Stimulated activated CD4-positive, alpha-beta T cell treated with anti-CD3 and anti-CD28 coated beads, Interleukin-4, amount 100 ng/mL, for 1 hour (primary cell): ENCODE measurements around the gene SETBP1.
"Not testable (repeated sequence)": the region's sequence is repeated elsewhere in the genome, so short reads cannot be mapped to it uniquely, and the experiment has no call there.

Experiments
- DNase-seq: peaks from one replicate; pipeline ENCODE4 v3.0.0-alpha.2; 2020

The SETBP1 gene

DNA sequence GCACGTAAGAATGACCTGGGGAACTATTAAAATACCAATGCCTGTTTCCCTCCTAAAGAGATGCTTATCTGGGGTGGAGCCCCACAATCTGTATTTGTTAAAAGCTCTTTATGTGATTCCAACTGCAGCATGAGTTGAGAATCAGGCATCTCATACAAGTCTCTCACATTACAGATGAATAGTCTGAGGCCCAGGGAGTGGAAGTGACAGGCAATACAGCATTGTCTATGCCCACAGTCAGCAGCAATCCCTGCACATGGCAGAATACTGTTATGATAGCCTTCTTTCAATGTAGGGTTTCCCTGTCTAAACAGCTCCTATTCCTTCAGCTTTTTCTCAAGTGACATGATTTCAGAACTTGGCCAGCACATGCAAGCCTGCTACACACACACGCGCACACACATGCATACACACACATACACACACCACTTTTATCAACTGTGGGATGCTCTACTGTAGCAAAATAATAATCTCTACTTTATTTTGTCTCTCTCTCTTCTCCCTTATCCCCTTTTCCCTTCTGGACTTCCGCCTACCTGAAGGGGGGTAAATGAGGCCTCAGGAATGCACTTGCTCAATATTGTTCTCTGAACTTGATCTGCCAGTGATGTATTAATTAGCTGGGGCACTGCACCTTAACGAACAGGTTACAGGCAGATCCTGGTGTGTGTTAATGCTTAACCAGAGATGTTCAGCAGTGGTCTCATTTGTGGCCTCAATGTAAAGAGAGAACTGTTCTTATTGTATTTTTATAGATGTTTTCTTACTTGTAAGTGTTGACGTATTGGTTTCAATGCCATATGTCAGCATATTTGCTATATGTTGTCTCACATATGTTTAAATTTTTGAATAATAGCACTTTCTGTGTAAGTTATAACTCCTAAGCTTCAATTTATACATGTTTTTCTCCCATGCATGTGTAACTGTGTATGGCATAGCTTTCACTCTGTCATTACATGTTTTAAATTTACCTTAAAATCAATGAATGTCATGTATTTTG is 116.0 kb downstream of the SETBP1 start:
- no peak for DNase-seq

DNA sequence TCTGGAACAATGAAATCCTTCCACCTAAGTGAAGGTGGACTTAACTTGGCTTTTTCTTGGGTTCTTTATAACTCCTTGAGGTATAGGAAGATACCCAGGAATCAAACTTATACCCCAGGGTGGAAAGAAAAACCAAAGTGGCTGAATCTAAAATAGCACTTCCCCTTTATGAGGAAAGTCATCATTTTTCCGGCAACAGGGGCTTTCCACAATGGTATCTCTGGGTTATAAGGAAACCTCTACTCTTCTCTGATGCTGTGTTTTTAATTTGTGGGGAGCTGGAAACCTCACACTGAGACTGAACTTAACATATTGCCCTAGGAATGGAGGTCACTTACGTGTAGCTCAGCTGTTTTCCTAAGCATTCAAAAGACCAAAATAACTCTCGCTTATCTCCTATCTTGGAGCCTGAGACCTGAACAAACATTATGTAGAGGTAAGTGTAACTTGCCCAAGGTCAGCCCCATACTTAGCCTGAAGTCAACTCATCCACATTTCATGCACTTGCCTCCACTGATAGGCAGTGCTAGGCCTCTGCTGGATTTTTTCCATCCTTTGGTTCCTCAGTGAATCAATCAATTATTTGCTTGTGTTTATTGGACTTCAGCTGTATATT is 117.9 kb downstream of the SETBP1 start:
- DNase-seq: no peak

DNA sequence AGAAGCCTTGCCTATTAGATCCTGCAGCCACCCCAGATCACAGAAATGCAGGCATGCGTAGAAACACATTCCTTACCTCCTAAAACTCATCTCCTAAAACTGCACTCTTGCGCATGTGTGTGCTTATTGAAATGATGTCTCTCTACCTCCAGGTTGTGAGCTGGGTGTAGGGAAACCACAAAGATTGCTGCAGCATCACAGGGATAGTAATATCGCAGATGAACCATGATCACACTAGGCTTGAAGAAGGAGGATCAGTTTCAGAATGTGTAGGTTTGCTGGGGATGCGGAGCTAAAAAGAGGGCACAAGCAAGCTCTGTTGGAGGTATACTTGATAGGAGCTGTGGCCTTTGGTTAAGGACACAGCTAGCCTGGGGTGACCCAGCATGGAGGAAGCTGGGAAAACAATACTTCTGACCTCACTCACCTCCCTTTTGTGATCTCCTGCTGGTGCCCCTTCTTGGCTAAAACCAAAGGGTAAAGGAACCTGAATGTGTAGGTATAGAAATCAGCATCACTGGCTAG is 118.8 kb downstream of the SETBP1 start:
- no peak for DNase-seq

DNA sequence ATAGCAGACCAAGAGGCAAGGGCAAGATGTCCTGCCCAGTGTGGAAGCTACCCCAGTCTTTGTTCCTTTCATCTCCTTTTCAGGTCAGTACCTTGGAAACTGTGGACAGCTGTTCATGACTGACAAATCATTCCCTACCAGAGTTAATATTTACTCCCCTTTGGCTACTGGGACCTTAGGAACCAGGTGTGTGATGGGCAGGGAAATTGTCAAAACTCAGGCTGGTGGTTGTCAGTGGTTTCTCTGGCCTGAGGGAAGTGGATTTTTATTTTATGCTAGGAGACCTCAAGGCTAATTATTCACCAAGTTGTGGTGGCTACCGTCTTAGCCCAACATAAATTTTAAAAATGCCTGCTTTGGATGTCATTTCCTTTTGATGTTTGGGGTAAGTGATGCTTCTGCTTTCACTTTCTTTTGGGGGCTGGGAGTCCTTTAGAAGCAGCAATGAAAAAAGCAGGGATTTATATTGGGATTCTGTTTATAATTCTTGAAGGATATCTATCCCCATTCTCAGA is 119.3 kb downstream of the SETBP1 start:
- DNase-seq: no peak

GRCh38 chr18:44800766-44801165 is 120.1 kb downstream of the SETBP1 start:
- not testable (repeated sequence) for DNase-seq

GRCh38 chr18:44801781-44802180 is 121.1 kb downstream of the SETBP1 start:
- no peak for DNase-seq

- DNase-seq: no peak
Observed at GRCh38 chr18:44802508-44802907, 121.8 kb downstream of the SETBP1 start.

DNA sequence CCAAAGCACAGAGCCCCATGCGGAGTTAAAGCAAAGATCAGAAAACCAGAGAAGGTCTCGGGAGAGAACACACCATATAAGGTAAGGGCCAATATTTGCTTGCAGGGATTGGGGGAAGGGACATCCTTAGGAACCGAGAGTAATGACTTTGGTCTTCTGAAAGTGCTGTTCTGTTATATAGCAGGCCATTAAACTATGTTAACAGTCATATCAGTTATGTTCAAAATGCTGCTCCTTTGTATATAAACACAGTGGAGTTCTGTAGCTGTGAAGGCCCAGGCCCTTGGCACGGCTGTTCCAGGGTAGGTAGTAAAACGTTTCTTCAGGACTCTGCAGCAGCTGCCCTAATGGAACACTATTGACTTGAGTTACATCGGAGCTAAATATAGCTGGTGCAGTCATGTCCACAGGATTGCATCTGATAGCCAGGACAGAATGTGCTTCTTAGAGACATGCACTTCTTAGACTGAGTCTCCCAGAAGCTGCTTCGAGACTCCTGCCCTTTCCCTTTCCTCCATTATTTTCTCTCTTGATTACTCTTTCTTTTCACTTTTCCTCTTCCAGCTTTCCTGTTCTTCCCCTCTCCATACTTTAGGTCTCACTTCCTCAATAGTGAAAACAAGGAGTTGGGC is 122.4 kb downstream of the SETBP1 start:
- DNase-seq: no peak

- no peak for DNase-seq
Observed at GRCh38 chr18:44804033-44804432, 123.3 kb downstream of the SETBP1 start.

DNA sequence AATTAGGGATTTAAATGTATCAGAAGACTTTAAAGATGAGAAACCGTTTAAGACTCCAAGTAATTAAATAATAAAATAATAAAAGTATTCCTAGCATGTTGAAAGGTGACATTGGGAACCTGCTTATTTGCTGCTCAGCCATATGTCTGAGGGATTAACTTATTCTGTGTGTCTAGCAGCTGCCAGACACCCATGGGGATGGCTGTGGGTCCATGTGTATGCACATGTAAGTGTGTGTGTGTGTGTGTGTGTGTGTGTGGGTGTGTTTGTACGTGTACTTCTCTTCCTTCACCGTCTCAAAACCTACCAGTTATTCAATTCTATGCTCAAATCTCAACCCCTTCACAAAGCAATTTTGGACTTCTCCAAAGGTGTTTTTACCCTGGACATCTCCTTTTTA is 124.5 kb downstream of the SETBP1 start:
- no peak for DNase-seq

DNA sequence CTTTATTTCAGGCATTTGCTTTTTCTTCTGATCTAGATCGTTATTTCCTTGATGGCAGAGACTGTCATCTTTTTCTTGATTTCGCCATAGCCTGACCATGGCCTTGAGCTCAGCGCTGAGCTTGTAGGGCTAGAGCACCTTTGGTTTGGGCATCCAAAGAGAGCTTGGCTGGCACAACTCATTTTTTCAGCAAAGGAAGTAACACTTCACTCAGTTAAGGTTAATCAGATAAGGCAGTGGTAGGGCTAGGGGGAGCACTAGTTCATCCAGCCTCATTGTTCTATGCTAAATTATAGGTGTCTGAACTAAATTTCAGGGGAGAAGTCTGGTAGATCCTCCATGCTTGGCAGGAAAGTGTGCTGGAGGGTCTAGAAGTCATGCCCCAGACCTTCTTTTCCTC is 125.0 kb downstream of the SETBP1 start:
- DNase-seq: no peak

- no peak for DNase-seq
Observed at GRCh38 chr18:44807766-44808165, 127.1 kb downstream of the SETBP1 start.

GRCh38 chr18:44811572-44812125 is 131.0 kb downstream of the SETBP1 start:
- no peak for DNase-seq

DNA sequence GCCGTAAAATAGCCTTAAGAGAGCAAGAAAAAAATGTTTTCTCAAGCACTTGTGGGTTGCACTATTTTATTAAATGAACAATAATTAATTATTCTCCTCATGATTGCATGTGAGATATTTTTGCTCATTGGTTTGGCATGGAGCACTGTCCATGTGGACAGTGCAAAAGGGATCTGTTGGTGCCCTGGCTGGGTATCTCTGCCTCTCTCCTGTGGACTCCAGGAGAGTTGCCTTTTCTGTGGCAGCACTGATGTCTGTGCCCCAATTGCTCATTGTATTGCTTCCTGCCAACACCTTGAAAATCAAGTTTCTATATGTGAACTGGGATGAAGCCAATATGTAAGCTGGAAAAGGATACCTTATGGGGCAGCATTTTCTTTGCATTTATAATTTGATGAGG is 131.7 kb downstream of the SETBP1 start:
- no peak for DNase-seq

GRCh38 chr18:44813586-44813985 is 132.9 kb downstream of the SETBP1 start:
- DNase-seq: no peak

GRCh38 chr18:44815108-44815507 is 134.4 kb downstream of the SETBP1 start:
- DNase-seq: no peak

GRCh38 chr18:44816050-44816449 is 135.4 kb downstream of the SETBP1 start:
- no peak for DNase-seq

DNA sequence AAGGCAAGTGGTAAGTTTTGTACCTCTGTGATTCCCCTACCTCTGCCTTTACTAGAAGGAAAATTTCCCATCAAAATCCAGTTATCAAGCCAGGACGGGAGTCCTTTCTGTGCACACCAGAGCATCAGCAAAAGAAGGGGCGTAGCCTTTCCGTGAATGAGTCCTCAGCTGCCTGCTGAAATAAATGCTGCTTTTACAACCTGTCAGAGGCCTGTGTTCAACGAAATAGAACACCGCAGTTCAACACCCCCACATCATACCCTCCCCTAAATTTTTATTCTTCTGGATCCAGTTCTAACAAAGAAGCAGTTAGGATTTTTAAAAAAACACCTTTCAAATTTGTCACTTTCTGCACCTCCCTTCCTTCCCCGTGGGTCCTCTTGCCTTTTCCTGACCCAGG is 135.8 kb downstream of the SETBP1 start:
- DNase-seq: no peak

DNA sequence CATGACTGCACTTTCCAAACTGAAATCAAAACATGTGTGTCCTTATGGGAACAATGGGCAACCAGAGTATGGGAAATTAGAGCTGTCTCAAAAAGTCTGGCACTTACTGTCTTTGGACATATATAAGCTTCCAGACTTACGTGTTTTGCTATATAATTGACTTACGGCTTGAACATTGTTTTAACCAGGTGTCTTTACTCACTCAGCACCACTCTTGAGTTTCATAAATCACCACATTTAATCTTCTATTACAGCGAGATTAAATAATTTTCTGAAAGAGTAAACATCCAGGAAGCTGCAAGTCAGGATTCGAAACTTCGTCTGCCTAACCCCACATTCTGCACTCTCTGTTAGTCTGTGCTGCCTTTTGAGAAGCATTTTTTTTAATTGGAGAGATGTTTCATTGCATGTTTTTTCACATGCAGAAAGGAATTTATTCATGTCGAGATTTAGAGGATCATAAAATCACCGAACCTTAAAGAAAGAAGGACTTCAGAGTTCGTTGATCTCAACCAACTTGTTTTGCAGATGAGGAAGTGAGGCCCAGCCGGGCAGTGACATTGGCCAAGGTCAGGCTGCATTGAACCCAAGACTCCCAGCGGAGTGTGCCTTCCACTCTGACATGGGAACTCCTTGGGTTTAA is 137.3 kb downstream of the SETBP1 start:
- DNase-seq: no peak

GRCh38 chr18:44818668-44819403 is 138.1 kb downstream of the SETBP1 start:
- no peak for DNase-seq

DNA sequence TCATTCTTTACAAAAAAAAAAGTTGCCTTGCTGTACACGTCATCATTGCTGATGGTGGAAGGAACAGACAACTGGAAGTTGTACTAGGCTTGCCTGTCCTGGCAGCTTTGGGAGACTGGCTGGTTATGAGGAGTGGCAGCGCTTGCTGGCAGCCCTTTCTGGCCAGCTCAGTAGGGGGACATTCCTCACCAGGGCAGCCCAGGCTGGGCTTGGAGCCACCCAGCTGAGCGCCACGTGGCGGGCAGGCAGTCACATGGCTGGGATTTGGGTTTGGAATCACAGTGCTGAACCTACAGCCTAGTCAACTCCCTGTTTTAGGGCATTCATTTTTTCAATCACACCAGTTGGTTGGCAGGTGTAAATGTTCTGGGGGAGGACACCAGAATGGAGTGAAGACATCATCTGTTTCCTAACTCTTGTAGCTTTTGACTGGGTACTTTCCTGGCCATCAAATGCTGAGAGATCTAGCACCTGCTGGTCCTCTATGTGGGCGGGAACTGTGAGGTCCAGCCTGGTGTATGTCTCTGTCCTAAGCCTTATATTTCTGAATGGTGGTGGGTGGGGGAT is 139.3 kb downstream of the SETBP1 start:
- DNase-seq: no peak
